HEK293 (cell line): ENCODE measurements around the gene LYZL1.

Experiments used
- ZBTB49 ChIP-seq: fragments of 450-650 bp; formaldehyde crosslinking; IDR thresholded peaks from 2 replicates; pipeline ENCODE4 v1.5.1; 2016; ENCODE audit warnings: missing biosample characterization, missing genetic modification characterization, low read depth
- ZNF394 ChIP-seq: fragments of 450-650 bp; formaldehyde crosslinking; IDR thresholded peaks from 2 replicates; pipeline ENCODE4 v1.5.1; 2016; ENCODE audit warnings: missing biosample characterization, missing genetic modification characterization, mild to moderate bottlenecking, moderate library complexity, borderline replicate concordance
- ZNF433 ChIP-seq: fragments of 450-650 bp; formaldehyde crosslinking; IDR thresholded peaks from 2 replicates; pipeline ENCODE4 v1.5.1; 2016; ENCODE audit warnings: missing biosample characterization, missing genetic modification characterization, low read depth
- ZNF837 ChIP-seq: fragments of 450-650 bp; formaldehyde crosslinking; IDR thresholded peaks from 2 replicates; pipeline ENCODE4 v1.5.1; 2016; ENCODE audit warnings: missing biosample characterization, missing genetic modification characterization
- TF ChIP-seq, protein P1 (sequence below): fragments of 450-650 bp; formaldehyde crosslinking; IDR thresholded peaks from 2 replicates; pipeline ENCODE4 v1.5.1; 2016; ENCODE audit warnings: missing biosample characterization, missing genetic modification characterization

DNA sequence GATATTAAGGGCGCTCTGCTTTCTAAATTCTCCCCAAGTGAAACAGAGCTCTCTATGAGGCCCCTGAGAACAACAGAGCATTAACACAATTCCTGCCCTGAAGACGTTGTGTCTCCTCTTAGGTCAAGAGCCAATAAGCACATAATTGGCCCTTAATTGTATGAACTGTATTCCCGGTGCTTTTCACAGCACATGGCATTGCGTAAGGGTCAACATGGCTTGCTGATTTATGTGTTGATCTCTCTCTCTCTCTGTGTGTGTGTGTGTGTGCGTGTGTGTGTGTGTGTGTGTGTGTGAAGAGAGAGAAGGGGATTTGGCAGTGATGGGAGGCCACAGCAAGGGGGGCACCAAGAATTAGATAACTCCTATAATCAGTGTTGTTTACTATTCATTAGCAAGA, 40.5 kb downstream of the LYZL1 start:
- no peak for TF ChIP-seq ZBTB49 (tag by site-specific recombination)
- TF ChIP-seq ZNF837 (tag by site-specific recombination) = no peak
- TF ChIP-seq, protein P1, sequence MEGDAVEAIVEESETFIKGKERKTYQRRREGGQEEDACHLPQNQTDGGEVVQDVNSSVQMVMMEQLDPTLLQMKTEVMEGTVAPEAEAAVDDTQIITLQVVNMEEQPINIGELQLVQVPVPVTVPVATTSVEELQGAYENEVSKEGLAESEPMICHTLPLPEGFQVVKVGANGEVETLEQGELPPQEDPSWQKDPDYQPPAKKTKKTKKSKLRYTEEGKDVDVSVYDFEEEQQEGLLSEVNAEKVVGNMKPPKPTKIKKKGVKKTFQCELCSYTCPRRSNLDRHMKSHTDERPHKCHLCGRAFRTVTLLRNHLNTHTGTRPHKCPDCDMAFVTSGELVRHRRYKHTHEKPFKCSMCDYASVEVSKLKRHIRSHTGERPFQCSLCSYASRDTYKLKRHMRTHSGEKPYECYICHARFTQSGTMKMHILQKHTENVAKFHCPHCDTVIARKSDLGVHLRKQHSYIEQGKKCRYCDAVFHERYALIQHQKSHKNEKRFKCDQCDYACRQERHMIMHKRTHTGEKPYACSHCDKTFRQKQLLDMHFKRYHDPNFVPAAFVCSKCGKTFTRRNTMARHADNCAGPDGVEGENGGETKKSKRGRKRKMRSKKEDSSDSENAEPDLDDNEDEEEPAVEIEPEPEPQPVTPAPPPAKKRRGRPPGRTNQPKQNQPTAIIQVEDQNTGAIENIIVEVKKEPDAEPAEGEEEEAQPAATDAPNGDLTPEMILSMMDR = no peak
- TF ChIP-seq ZNF433 (tag by site-specific recombination) = no peak
- TF ChIP-seq ZNF394 (tag by site-specific recombination) = no peak
